Smooth muscle cell (in vitro differentiated cells): ENCODE results near the gene SNRPA. TPM values are rescaled to one million over a fixed set of nuclear protein-coding genes. Genes with fewer than 3 reads are reported as not detected.

Source experiments
- DNase-seq: peaks from one replicate; lab custom pipeline; 2025; ENCODE audit not compliant: unreplicated experiment; lab: John Stamatoyannopoulos, UW
- H2AFZ ChIP-seq: fragments of 200-600 bp; sonication (generic); 2 replicates; pipeline ENCODE4 v1.6.0; 2016; ENCODE audit warnings: antibody characterized with exemption, low read depth, mild to moderate bottlenecking
- H3F3A ChIP-seq: fragments of 200-600 bp; sonication (generic); 2 replicates; pipeline ENCODE4 v1.6.0; 2017; ENCODE audit warnings: antibody characterized with exemption, low read depth
- H3K27ac ChIP-seq: fragments of 200-600 bp; sonication (generic); 2 replicates; pipeline ENCODE4 v1.5.1; 2016; ENCODE audit warnings: low read depth, mild to moderate bottlenecking
- H3K27me3 ChIP-seq: fragments of 200-600 bp; sonication (generic); 2 replicates; pipeline ENCODE4 v1.6.1; 2016; ENCODE audit warnings: low read depth, mild to moderate bottlenecking
- H3K36me3 ChIP-seq: fragments of 200-600 bp; sonication (generic); 2 replicates; pipeline ENCODE4 v1.5.1; 2016; ENCODE audit warnings: low read depth
- H3K4me1 ChIP-seq: fragments of 200-600 bp; sonication (generic); 2 replicates; pipeline ENCODE4 v1.5.1; 2016; ENCODE audit warnings: low read depth
- H3K4me2 ChIP-seq: fragments of 200-600 bp; sonication (generic); 2 replicates; pipeline ENCODE4 v1.6.0; 2016; ENCODE audit warnings: mild to moderate bottlenecking
- H3K4me3 ChIP-seq: fragments of 200-600 bp; sonication (generic); 2 replicates; pipeline ENCODE4 v1.5.1; 2016; ENCODE audit warnings: mild to moderate bottlenecking
- H3K79me2 ChIP-seq: fragments of 200-600 bp; sonication (generic); 2 replicates; pipeline ENCODE4 v1.6.0; 2016; ENCODE audit warnings: low read depth, mild to moderate bottlenecking
- H3K9ac ChIP-seq: fragments of 200-600 bp; sonication (generic); 2 replicates; pipeline ENCODE4 v1.6.0; 2016; ENCODE audit warnings: low read depth
- H3K9me3 ChIP-seq: fragments of 200-600 bp; sonication (generic); replicated peaks from 2 replicates; pipeline ENCODE4 v1.5.1; 2016; ENCODE audit warnings: low read depth
- H4K20me1 ChIP-seq: fragments of 200-600 bp; sonication (generic); 2 replicates; pipeline ENCODE4 v1.6.0; 2016; ENCODE audit warnings: low read depth
- WGBS: methylation state at CpG from one replicate; pipeline ENCODE4 v1.1.7; 2016; ENCODE audit warnings: low lambda C conversion rate; 5-methylcytosine and 5-hydroxymethylcytosine counted together
- polyA plus RNA-seq: library from polyadenylated mRNA; unstranded; fragments of >200 nt; fragmentation: Nextera tagmentation; extraction: Ambion mirVana; gene quantifications from 2 replicates; pipeline ENCODE4 v1.2.1, GENCODE V29; 2016
- total RNA-seq: library from RNA; depleted of rRNA; stranded (reverse); fragments of >200 nt; gene quantifications from 2 replicates; pipeline ENCODE4 v1.2.3, GENCODE V29; 2014
- TF ChIP-seq, protein P1 (sequence below): fragments of 200-600 bp; sonication (generic); IDR thresholded peaks from 2 replicates; pipeline ENCODE4 v1.5.1; 2017; ENCODE audit warnings: borderline replicate concordance, mild to moderate bottlenecking, antibody characterized with exemption; ENCODE audit not compliant: insufficient read depth, poor library complexity, severe bottlenecking

SNRPA gene
- total and polyA plus RNA-seq, 2 experiments from 2014 or later = 30.3 to 87.7 TPM

DNA sequence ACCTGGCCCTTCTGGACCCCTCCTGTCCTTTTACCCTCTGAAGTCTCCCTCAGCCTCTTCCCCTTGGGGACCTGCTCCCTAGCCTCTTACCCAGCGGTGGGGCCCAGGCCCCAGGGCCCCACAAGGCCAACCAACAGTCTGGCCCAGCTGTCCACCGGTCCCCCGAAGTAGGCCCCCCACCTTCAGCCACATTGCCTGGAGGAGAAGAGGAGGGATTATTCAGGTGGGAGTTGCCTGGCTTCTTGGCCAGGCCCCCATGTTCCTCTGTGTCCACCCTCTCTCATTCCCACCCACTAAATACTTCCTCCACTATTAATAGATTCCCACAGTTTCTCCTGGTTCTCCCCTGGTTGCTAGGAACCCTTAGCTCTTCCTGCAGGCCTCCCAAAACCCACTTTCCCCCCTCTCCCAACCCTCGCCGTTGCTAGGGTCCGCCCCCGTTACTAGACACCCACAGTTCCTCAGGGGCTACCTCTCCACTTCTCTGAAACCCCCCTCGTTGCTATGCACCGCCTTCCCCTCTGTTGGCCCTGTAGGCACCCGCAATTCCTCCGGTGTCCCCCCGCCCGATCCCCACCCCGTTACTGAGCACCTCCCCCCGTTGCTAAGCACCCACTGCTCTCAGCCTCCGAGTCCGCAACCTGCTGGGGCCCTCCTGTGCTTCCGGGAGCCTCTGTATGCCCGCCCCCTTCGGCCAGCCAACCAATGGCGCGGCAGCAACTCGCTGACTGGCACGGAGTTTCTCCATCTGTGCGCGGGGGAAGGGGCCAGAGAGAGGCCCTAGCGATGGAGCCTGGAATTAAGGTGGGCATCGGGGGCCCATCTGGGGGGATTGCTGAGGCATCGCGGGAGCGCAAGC, 36.3 kb upstream of the SNRPA start:
- 8% methylated on average over 27 of the region's 31 CpGs for WGBS
- Histone ChIP-seq H3K4me3 (peak overlapping the region; percentile 78), H3K9me3 (no peaks in the 10 kb centered on the region), H2AFZ (peak overlapping the region; percentile 5), H3K4me2 (peak overlapping the region; percentile 85), H4K20me1 (peaks cover 5% of the 10 kb centered on the region), H3K36me3 (no peaks in the 10 kb centered on the region), H3K4me1 (peaks cover 6% of the 10 kb centered on the region), H3F3A (peaks cover 16% of the 10 kb centered on the region), H3K79me2 (peaks cover 25% of the 10 kb centered on the region), H3K27me3 (no peaks in the 10 kb centered on the region), H3K9ac (peak overlapping the region; percentile 81), H3K27ac (peak overlapping the region; percentile 98)
- TF ChIP-seq, protein P1, sequence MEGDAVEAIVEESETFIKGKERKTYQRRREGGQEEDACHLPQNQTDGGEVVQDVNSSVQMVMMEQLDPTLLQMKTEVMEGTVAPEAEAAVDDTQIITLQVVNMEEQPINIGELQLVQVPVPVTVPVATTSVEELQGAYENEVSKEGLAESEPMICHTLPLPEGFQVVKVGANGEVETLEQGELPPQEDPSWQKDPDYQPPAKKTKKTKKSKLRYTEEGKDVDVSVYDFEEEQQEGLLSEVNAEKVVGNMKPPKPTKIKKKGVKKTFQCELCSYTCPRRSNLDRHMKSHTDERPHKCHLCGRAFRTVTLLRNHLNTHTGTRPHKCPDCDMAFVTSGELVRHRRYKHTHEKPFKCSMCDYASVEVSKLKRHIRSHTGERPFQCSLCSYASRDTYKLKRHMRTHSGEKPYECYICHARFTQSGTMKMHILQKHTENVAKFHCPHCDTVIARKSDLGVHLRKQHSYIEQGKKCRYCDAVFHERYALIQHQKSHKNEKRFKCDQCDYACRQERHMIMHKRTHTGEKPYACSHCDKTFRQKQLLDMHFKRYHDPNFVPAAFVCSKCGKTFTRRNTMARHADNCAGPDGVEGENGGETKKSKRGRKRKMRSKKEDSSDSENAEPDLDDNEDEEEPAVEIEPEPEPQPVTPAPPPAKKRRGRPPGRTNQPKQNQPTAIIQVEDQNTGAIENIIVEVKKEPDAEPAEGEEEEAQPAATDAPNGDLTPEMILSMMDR = no peak
- DNase-seq = peak; percentile 51

DNA sequence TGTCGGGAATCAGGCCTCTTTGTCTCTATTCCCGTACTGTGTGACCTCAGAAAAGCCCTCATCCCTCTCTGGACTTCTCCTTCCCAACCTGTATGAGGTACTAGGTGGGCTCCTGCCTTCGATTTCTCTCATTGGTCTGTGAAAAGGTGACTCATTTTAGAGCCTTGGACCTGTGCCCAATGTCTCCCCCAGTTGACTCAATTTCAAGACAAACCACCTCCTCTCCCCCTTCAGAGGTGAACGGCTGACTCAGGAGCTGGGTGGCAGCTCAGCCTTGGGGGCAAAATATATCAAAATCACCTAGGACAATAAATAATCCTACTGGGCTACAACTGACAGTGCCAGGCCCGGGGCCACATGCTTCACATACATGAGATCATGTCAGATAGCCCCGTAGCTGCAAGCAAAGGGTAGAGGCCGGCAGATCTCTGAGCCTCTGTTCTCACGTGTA, 34.9 kb upstream of the SNRPA start:
- H3K27me3 ChIP-seq = no peaks in the 10 kb centered on the region
- no peak overlapping the region for H2AFZ ChIP-seq
- peaks cover 38% of the 10 kb centered on the region for H3K79me2 ChIP-seq
- H4K20me1 ChIP-seq = peaks cover 19% of the 10 kb centered on the region
- no peaks in the 10 kb centered on the region for H3K36me3 ChIP-seq
- no peak for DNase-seq
- H3K9ac ChIP-seq = peak overlapping the region; percentile 92
- peaks cover 16% of the 10 kb centered on the region for H3F3A ChIP-seq
- H3K4me1 ChIP-seq = peaks cover 10% of the 10 kb centered on the region
- H3K9me3 ChIP-seq = no peaks in the 10 kb centered on the region
- WGBS = under 1% methylated on average over 6 of the region's 8 CpGs
- TF ChIP-seq, protein P1 = no peak
- H3K27ac ChIP-seq = peak overlapping the region; percentile 98
- peak overlapping the region; percentile 91 for H3K4me2 ChIP-seq
- peak overlapping the region; percentile 78 for H3K4me3 ChIP-seq

DNA sequence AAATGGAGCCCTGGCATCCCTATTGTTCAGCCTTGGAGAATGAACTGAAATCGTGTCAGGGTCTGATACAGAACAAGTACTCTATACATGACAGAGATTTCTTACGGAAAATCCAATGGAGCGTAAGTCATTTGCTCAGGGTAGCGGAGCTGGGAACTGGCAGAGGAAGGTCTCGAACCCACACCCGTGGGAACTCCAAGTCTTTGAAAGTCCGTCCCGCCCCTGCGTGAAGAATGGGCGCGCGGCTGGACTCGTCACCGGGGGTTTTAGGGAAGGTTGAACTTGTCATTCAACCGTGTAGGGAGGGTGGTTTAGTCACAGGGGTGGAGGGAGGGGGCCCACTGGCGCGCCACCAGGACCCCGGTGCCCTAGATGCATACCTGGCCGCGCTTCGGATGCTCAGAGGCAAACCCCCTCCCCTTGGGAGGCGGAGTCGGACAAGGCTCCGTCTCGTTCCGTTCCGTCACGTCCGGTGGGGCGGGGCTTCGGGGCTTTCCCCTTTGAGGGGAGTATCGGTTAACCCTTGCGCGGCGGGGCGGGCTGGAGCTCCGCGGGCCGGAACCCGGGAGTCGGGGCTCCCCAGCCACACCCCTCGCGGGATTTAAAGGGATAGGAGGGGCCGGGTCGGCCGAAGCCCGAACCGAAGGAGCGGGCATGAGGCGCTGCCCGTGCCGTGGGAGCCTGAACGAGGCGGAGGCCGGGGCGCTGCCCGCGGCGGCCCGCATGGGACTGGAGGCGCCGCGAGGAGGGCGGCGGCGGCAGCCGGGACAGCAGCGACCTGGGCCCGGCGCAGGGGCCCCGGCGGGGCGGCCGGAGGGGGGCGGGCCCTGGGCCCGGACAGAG, 34.3 kb upstream of the SNRPA start, which contains the start of the genes COQ8B and ITPKC:
Gene COQ8B (minus strand): TSS at position 405 of the 843 bp plus-strand sequence. CDS start 2,254 bp downstream, outside the sequence.
Gene ITPKC (plus strand): TSS at position 631 of the 843 bp plus-strand sequence. CDS start 24 bp downstream, at position 655.
- peak; percentile 97 for DNase-seq
- Histone ChIP-seq H3K9me3 (no peaks in the 10 kb centered on the region), H3K4me2 (peak within 1 kb of the TSS; percentile 91), H3F3A (peaks cover 16% of the 10 kb centered on the region), H3K4me3 (peak within 1 kb of the TSS; percentile 78), H4K20me1 (peaks cover 25% of the 10 kb centered on the region), H3K9ac (peak within 1 kb of the TSS; percentile 92), H2AFZ (no peak within 1 kb of the TSS), H3K27me3 (no peaks in the 10 kb centered on the region), H3K27ac (peak within 1 kb of the TSS; percentile 98), H3K36me3 (no peaks in the 10 kb centered on the region), H3K79me2 (peaks cover 45% of the 10 kb centered on the region), H3K4me1 (peaks cover 10% of the 10 kb centered on the region)
- 1% methylated on average over 55 of the region's 76 CpGs for whole genome bisulfite sequencing
- TF ChIP-seq, protein P1 = no peak
